Stimulated activated naive CD8-positive, alpha-beta T cell treated with anti-CD3 and anti-CD28 coated beads, Interleukin-15, Interleukin-2, amounts not matched to agents 100 ng/mL and 50 ng/mL, for 24 hours (primary cell): ENCODE measurements around the gene BBS1.
A peak's percentile ranks its signal among the peaks of the same experiment; 100 is the strongest.
"Not testable (repeated sequence)": the region's sequence is repeated elsewhere in the genome, so short reads cannot be mapped to it uniquely, and the experiment has no call there.

ENCODE experiments used
- H3K27ac Mint-ChIP-seq: one replicate; pipeline ENCODE4 v1.8.0; 2021; ENCODE audit warnings: mild to moderate bottlenecking, mixed read lengths
- H3K27me3 Mint-ChIP-seq: one replicate; pipeline ENCODE4 v1.8.0; 2021; ENCODE audit warnings: mixed read lengths
- H3K36me3 Mint-ChIP-seq: one replicate; pipeline ENCODE4 v1.8.0; 2021; ENCODE audit warnings: low read depth, mixed read lengths
- H3K4me1 Mint-ChIP-seq: one replicate; pipeline ENCODE4 v1.8.0; 2021; ENCODE audit warnings: low read depth, mixed read lengths
- H3K4me3 Mint-ChIP-seq: one replicate; pipeline ENCODE4 v1.8.0; 2021; ENCODE audit warnings: mild to moderate bottlenecking, mixed read lengths
- H3K9me3 Mint-ChIP-seq: one replicate; pipeline ENCODE4 v1.8.0; 2021; ENCODE audit warnings: mixed read lengths

Gene BBS1

DNA sequence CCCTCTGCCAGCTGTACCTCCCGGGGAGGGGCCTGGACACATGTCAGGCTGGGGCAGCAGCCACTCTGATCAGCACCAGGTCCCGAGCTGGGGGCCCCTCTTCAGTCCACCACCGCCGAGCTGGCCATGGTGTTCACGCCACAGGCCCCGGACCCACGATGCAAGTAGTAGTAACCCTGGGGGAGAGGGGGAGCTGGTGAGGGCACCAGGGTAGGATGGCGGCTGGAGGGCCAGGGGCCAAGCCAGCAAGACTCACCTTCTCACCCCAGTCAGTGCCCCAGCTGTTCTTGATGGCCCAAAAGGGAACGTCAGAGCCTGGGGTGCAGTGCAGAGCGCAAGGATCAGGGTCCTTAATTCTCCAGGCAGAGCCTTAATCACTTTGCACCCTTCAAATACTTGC lies 53.4 kb downstream of the BBS1 start:
- Mint-ChIP-seq H3K9me3 (no peaks in the 10 kb centered on the region), H3K27me3 (peaks cover 6% of the 10 kb centered on the region), H3K27ac (no peak overlapping the region), H3K4me1 (peaks cover 6% of the 10 kb centered on the region), H3K36me3 (no peaks in the 10 kb centered on the region), H3K4me3 (no peak overlapping the region)

DNA sequence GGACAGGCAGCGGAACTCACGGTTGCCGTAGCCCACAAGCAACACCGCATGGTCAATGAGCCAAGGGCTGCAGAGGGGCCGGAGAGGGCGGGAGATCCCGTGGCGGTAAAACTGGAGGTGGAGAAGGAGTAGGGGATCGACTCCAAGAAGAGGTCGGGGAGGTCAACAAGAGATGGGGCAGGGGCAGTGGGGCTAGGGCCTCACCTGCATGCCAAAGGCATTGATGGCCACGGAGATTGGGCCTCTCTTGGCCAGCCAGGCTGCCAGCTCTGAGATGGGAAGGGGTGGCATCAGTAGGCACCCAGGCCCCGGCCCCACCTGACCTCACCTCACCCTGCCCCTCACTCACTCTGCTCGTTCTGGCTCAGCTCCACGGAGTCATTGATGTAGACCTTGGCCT lies 54.1 kb downstream of the BBS1 start:
- Mint-ChIP-seq H3K9me3 (no peaks in the 10 kb centered on the region), H3K27ac (no peak overlapping the region), H3K4me1 (peaks cover 3% of the 10 kb centered on the region), H3K36me3 (no peaks in the 10 kb centered on the region), H3K27me3 (peaks cover 3% of the 10 kb centered on the region), H3K4me3 (no peak overlapping the region)

DNA sequence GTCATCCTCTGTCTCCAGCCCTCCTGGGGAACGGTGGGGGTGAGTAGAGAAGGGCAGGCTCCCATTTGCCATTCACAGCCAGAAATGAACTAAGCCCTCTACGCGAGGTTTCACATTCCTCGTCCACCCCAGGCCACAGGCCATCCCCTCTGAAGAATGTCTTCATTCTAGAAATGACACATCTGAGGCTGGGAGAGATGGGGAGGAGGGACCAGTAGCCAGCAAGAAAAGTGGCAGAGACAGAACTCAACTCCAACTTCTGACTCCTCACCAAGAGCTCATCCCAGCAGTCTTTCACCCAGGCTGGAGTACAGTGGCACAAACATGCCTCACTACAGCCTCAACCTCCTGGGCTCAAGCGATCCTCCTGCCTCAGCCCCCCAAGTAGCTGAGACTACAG lies 54.5 kb downstream of the BBS1 start:
- Mint-ChIP-seq H3K27me3 (peaks cover 3% of the 10 kb centered on the region), H3K4me1 (peaks cover 3% of the 10 kb centered on the region), H3K27ac (no peak overlapping the region), H3K4me3 (no peak overlapping the region), H3K9me3 (no peaks in the 10 kb centered on the region), H3K36me3 (no peaks in the 10 kb centered on the region)

DNA sequence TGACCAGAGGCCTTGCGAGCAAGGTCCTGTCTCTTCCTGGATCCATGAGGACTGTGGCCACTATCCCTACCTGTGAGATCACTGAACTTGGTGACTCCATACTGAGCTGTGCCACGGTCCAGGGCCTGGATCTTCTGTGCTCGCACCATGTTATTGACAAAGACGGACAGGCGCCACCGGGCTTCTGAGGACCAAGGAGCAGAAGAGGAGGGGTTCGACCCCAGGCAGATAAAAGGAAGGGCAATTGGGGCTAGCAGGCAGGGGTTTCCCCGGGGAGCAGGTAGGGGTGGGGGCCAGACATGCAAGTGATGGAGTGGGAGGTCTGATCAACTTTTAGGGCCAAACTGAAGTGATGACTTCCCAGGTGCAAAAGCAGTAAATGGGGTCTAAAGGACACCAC lies 55.8 kb downstream of the BBS1 start:
- Mint-ChIP-seq H3K9me3 (no peaks in the 10 kb centered on the region), H3K4me3 (no peak overlapping the region), H3K27ac (no peak overlapping the region), H3K4me1 (peaks cover 3% of the 10 kb centered on the region), H3K27me3 (peaks cover 3% of the 10 kb centered on the region), H3K36me3 (no peaks in the 10 kb centered on the region)

DNA sequence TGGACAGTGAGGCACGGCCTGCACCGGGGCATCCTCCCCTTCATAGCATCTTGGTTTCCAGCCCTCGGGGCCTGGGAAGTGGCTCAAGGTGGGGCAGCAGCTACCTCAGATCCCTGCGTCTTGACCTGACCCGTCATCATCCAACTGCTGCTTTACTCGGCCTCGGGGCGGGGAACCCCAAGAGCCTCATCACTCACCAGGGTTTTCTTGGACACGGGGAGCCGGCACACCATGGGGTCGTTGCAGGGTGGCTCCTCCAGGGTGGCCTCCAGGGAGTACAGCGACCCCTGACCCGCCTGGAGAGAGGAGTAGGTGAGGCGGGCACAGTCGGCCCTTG lies 57.3 kb downstream of the BBS1 start:
- Mint-ChIP-seq H3K4me3 (peak overlapping the region; percentile 52), H3K4me1 (peaks cover 3% of the 10 kb centered on the region), H3K27me3 (peaks cover 3% of the 10 kb centered on the region), H3K36me3 (no peaks in the 10 kb centered on the region), H3K27ac (no peak overlapping the region), H3K9me3 (no peaks in the 10 kb centered on the region)

DNA sequence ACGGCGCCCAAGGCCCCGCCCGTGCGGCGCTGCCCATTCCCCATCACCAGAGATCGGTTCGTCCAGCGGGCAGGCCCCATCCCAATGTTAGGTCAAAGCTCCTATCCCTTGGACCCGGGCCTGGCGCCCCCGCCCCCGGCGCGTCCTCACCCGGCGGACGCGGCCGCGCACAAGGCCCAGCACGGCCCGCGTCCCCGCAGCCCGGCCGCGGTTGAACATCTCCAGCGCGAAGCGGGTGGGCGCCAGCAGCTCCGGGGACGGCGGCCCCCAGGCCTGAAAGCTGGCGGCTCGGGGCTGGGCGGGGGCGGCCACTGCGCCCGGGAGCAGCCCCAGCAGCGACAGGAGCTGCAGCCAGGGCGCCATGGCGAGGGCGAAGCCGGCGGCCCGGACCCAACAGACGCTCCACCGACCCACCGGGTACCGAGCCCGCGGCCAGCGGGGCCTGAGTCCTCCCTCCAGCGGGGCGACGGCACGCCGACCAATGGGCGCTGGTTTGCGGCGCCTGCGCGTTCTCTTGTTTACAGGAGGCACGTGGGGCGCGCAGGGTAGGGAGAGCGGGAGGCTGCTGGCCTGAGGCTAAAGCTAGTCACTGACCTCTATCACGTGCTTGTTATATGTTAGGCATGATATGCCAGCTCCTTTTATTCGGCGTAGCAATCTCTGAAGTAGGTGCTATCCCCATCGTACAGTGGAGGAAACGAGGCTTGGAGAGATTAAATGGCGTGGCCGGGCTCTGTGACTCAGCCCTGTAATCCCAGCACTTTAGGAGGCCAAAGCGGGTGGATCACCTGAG lies 57.9 kb downstream of the BBS1 start, which contains the start of gene CTSF:
Gene CTSF (minus strand): TSS at position 483 of the 793 bp plus-strand sequence. CDS start 120 bp downstream, at position 363.
- Mint-ChIP-seq H3K9me3 (no peaks in the 10 kb centered on the region), H3K36me3 (no peaks in the 10 kb centered on the region), H3K27me3 (peaks cover 3% of the 10 kb centered on the region), H3K4me1 (peaks cover 3% of the 10 kb centered on the region), H3K27ac (no peak within 1 kb of the TSS), H3K4me3 (peak within 1 kb of the TSS; percentile 78)

DNA sequence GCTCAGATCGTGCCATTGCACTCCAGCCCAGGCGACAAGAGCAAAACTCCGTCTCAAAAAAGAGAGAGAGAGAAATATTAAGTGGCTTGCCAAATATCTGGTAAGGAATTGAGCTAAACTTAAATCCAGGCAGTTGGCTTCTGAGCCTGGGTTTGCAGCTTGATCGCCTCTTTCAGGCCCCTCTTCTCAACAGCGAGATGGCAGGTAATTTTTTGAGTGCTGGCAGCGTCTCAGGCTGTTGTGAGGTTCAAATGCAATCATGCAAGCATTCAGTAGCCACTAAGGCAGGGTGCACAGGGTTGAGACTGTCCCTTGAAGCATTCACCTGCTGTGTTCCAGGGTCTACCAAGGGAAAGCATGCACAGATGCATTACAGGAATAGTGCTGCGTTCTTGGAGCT lies 58.6 kb downstream of the BBS1 start:
- Mint-ChIP-seq H3K36me3 (no peaks in the 10 kb centered on the region), H3K9me3 (no peaks in the 10 kb centered on the region), H3K27ac (no peak overlapping the region), H3K4me3 (no peak overlapping the region), H3K27me3 (peaks cover 3% of the 10 kb centered on the region), H3K4me1 (peaks cover 3% of the 10 kb centered on the region)

DNA sequence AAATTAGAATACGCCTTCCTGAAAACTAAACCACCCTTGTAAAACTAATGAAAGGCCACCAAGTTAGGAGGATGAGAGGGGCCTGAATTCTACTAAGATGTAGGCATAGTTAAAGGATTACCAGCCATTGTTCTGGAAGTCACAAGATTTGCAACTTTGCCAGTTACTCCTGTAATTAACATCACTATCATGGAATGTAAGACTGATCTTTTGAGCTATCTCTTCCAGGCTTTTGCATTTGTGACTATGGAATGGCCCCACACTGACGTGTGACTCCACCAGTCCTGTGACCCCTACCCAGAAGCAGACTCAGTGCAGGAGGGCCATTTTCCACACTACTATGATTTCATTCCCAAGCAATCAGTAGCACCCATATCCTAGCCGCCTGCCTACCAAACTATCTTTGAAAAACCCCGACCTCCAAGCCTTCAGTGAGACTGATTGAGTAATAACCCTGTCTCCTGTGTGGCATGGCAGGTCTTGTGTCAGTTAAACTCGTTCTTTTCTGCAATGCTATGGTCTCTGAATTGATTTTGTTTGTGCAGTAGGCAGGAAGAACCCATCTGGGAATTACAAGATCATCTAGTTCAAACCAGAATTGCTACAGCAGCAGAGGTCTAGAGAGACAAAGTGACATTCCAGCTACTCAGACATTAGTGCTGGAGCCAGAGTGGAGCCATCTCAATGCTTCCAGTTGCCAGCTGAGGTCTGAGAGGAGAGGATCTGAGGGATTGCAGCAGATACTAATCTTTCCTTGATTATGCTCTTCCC lies 59.8 kb downstream of the BBS1 start:
- peaks cover 3% of the 10 kb centered on the region for H3K27me3 Mint-ChIP-seq
- no peak overlapping the region for H3K4me3 Mint-ChIP-seq
- H3K27ac Mint-ChIP-seq: no peak overlapping the region
- peaks cover 3% of the 10 kb centered on the region for H3K4me1 Mint-ChIP-seq
- no peaks in the 10 kb centered on the region for H3K9me3 Mint-ChIP-seq
- H3K36me3 Mint-ChIP-seq: no peaks in the 10 kb centered on the region

DNA sequence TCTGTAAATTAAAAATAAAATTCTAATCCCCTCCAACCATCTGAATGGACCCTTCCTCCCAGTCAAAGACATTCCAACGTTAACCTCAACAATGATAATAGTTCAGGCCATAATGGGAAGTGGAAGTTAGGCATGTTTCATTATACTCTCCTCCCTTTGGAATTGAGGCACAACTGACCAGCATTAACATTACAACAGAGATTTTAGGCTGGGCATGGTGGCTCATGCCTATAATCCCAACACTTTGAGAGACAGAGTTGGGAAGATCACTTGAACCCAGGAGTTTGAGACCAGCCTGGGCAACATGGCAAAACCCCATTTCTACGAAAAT lies 60.4 kb downstream of the BBS1 start:
- Mint-ChIP-seq H3K36me3 (no peaks in the 10 kb centered on the region), H3K4me1 (peaks cover 3% of the 10 kb centered on the region), H3K4me3 (no peak overlapping the region), H3K9me3 (no peaks in the 10 kb centered on the region), H3K27me3 (peaks cover 3% of the 10 kb centered on the region), H3K27ac (no peak overlapping the region)

DNA sequence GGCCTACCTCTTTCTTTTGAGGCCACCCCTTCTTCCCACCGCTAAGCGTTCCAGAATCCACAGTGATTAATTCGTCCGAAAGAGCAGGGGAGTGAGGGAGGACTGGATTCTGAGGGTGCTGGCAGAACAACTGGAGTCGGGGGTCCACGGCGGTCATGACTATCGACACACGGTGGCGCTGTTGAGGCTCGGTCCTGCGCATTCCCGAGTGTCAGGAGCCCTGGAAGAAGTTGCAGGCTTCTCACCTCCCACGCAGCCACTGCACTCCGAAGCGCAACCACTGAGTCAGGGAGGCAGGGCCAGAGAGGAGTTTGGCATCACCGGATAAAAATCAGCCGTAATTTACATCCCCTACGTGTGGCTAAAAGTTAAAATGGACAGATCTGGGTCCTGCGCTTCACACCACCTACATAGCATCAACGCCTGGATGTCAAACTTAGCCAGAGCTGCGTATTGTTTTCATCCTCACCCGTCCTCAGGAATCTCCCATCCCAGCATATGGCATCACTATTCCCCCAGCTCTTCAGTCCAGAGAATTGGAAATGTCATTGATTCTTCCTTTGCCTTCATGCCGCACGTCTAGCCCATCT lies 68.7 kb downstream of the BBS1 start:
- H3K27ac Mint-ChIP-seq: no peak overlapping the region
- H3K36me3 Mint-ChIP-seq: no peaks in the 10 kb centered on the region
- H3K4me1 Mint-ChIP-seq: peaks cover 23% of the 10 kb centered on the region
- peaks cover 3% of the 10 kb centered on the region for H3K9me3 Mint-ChIP-seq
- no peak overlapping the region for H3K4me3 Mint-ChIP-seq
- peaks cover 3% of the 10 kb centered on the region for H3K27me3 Mint-ChIP-seq

DNA sequence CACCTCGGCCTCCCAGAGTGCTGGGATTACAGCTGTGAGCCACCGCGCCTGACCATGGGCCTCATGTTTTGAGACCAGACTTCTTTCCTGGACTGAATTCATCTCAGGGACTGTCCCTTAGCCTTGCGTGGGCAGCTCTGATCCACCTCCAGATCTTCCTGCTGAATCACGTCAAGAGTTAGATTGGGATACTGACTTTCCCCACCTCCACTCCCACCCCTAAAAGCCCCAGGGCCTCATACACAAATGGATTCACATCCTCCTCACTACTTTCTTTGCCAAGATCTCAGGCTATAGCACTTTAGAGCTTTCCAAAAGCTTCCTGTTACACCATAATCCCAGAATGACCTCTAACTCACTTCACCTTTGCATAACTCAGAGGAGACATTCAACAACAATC lies 70.4 kb downstream of the BBS1 start:
- peaks cover 3% of the 10 kb centered on the region for H3K9me3 Mint-ChIP-seq
- H3K4me3 Mint-ChIP-seq: no peak overlapping the region
- H3K36me3 Mint-ChIP-seq: no peaks in the 10 kb centered on the region
- peak overlapping the region; percentile 16 for H3K27ac Mint-ChIP-seq
- H3K27me3 Mint-ChIP-seq: peaks cover 3% of the 10 kb centered on the region
- peaks cover 23% of the 10 kb centered on the region for H3K4me1 Mint-ChIP-seq

DNA sequence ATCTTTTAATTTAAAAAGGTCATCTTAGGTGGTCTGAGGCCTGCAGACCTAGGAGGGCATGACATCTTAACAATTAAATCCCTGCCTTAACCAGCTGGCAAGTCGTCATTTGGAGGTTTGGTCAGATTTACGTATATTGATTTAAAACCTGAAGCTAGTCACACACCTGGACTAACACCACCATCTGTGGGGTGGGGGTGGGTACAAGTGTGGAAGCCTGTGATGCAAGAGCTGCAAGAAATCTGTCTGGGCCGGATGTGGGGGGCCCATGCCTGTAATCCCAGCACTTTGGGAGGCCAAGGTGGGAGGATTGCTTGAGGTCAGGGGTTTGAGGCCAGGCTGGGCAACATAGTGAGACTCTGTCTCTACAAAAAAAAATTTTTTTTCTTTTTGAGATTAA lies 70.8 kb downstream of the BBS1 start:
- H3K27ac Mint-ChIP-seq: no peak overlapping the region
- H3K9me3 Mint-ChIP-seq: peaks cover 3% of the 10 kb centered on the region
- peaks cover 3% of the 10 kb centered on the region for H3K27me3 Mint-ChIP-seq
- H3K36me3 Mint-ChIP-seq: no peaks in the 10 kb centered on the region
- no peak overlapping the region for H3K4me3 Mint-ChIP-seq
- H3K4me1 Mint-ChIP-seq: peaks cover 23% of the 10 kb centered on the region

DNA sequence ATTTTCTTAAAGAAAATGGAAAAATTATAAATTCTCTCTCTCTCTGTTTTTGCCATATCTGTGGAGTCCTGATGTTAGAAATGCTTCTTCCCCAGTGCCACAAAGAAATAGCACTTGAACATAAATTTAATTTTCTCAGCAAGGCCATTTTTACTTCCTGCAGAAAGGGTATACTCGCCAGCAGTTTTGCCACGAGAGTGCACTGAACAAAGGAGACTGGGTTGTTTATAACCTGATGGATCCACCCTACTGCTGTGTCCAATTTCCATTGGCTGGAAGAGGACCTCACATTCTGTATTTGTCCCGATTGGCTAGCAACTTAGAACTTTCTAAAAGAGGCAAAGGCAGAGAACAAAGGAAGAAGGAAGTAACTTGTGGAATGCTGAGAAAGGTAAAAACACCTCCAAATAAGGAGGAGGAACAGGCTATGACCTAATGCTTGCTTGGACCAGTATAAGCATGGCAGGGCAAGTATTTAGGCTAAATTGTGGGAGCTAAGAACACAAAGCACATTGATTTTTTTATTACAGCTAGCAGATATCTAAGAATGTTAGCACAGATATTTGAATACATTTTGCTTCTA lies 72.2 kb downstream of the BBS1 start:
- peaks cover 23% of the 10 kb centered on the region for H3K4me1 Mint-ChIP-seq
- not testable (repeated sequence) for H3K9me3 Mint-ChIP-seq, H3K27ac Mint-ChIP-seq, H3K4me3 Mint-ChIP-seq, H3K27me3 Mint-ChIP-seq, H3K36me3 Mint-ChIP-seq
